Activated CD4-positive, alpha-beta T cell treated with anti-CD3 and anti-CD28 coated beads, Interleukin-2, amount 50 U/mL, for 24 hours (primary cell): ENCODE measurements around the gene ST7.
A peak's percentile ranks its signal among the peaks of the same experiment; 100 is the strongest.

Experiments
- DNase-seq, 2 donors: peaks; one replicate each; pipeline ENCODE4 v3.0.0-alpha.2; 2020; ENCODE audit warnings: low read depth in 1 of 2, low spot score in 1 of 2

The ST7 gene

DNA sequence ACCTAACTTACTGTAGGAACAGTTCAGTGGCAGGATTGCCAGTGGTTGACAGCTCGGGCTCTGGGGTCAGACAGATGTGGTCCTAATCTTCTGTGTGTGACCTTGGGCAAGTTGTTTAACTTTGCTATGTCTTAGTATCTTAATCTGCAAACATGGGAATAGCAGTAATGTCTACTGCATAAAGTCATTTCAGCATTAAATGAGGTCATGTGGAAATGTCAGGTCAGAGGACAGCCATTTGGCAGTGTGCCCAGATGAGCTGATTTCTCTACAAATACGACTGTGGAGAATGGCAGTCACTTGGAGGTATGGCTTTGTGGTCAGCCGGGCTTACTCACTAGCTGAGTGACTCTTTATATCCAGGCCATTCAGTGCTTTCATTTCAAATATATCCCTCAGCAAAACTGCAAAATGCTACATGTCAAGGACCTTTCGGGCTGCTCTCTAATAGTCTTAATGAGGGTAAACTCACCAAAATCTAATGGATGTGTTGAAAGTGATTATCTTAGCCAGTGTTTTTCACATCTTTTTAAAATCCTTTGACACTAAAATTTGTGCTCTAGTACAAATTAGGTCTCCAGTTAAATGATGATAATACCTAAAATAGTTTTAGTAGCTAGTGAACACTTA is 171.4 kb downstream of the ST7 start:
- DNase-seq, result peak; percentile 25 to 38

DNA sequence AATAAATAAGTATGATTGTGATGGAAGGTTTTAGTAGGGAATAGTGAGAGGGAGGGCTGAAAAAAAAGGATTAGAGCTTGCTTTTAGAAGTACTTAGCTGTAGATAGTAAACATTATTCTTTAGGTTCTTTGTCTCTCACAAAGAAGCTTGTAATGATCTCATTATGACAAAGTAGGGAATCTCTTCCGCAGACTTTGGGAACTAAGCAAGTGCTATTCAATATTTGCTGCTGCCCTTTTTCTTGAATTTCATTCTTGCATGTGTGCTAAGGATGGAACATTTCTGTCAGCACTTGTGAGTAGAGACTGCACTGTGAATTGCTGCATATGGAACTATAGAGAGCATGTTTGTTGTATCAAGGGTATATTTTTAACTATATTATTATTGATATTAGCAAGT is 173.4 kb downstream of the ST7 start:
- no peak for DNase-seq

DNA sequence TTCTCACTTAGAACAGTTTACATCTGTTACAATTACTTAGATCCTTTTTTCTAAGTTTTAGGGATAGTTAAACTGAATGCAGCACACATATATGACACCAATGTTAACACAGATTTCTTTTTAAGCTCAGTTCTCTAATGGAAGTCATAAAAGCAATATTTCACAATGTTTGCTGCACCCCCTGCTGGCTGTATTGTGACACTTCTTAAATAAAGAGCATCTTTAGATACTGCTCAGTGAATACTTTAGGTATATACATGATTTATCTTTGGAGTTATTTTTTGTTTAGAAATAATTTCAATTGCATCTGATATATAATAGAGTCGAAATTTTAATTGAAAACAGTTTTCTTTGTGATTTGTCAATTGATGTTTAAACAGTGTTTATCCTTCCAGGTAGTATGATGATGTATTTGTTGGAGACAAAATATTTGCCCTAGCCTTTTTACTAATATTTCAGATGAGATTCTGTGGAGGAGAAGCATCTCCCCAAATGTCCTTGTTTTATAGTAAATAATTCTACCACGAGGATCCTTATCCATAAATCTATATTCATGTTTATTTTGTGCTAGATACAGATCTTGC is 174.4 kb downstream of the ST7 start:
- peak in 1 of 2 donors; percentile 23 for DNase-seq

DNA sequence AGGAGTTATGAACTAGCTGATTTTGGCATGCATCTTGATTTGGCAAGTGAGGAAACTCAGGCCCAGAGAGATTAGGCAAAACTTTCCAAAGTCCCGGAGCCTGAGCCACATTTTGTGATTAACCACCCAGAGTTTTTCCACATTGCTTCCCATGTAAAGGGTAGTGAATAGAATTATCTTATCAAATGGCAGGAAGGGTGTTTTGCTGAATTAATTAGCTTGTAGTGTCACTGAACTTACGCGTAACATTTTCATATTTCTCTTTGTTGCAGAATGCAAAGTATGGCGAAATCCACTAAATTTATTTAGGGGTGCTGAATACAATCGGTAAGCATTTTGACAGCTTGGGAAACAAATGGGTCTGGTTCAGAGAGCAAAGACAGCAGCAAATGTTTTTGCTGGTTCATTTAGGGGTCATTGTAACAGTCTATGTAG is 176.2 kb downstream of the ST7 start:
- DNase-seq, result no peak

DNA sequence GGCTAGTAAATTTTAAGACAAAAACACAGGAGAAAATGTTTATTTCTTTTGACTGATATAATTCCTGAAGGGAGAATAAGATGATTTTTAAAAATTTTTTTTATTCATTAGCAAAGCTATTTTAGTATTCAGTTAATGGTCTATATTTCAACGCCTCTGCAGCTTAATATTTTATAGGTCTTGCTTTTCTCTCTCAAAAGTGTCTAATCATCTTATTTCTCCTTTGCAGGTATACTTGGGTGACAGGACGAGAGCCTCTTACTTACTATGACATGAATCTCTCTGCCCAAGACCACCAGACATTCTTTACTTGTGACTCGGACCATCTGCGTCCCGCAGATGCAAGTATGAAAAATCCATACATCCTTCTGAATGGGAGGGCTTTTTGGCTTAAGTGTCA is 177.0 kb downstream of the ST7 start:
- no peak for DNase-seq

DNA sequence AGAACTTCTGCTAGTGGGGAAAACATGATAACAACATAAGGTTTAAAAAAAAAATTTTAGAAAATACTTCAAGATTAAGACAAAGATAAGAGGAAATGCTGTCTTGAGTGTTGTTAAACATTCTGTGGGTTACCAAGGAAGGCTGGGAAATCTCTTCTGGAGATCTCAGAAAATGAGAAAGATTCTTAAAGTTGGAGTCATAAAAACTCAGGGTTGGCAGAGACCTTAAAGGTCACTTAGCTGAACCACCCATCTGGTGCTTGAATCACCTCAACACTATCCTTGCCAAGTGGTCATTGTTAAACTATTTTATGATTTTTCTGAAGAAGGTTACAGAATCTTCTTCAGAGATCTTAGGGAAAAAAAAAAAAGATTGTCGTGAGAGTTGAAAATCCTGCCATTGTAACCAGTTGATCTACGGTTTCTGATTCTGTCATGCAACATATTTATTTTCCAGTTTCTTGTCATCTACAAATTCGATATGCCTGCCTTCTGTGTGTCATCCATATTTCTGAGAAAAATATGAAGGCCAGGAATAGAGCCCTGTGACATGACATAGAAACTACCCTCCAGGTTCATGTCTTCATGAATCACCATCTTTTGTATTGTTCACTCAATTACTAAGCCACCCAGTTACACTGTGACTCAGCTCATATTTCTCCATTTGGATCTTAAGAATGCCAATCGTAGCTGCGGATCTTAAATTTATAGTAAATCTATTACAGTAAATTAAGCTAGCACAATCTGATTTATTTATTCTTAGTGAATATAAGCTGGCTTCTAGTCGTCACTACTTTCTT is 179.2 kb downstream of the ST7 start:
- DNase-seq, result no peak

DNA sequence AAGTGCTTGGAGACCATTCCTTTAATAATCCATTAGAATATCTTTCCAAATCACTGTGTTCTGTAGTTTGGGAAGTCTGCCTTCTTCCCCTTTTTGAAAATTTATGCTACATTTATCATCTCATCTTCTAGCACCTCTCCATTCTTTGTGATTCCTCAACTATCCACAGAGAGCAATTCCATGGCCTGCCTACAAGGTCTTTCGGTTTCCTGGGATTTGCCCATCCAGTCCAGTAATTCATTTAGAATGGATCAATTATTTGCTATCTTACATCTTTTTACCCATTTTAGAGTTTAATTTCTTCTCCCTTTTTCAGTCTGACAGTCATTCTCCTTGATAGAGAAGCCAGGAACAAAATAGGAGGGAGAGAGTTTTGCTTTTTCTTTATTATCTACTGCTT is 179.8 kb downstream of the ST7 start:
- DNase-seq, result no peak

DNA sequence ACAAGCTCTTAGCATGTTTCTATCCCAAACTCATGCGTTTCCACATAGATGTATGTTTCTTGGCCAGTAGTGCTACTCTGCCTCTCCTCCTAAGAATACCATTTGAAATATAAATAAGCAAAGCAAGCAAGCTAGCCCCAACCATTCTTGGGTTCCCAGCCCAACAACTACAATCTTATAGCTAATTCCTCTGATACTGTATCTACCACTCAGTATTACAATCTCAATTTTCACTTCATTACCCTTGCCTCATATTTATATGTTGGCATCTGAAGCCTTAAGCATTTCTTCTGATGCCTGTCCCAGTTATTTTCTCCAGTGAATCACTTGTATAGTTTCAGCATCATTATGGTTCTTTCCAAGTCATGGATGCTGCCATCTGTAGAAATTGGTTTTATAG is 181.1 kb downstream of the ST7 start:
- no peak for DNase-seq

DNA sequence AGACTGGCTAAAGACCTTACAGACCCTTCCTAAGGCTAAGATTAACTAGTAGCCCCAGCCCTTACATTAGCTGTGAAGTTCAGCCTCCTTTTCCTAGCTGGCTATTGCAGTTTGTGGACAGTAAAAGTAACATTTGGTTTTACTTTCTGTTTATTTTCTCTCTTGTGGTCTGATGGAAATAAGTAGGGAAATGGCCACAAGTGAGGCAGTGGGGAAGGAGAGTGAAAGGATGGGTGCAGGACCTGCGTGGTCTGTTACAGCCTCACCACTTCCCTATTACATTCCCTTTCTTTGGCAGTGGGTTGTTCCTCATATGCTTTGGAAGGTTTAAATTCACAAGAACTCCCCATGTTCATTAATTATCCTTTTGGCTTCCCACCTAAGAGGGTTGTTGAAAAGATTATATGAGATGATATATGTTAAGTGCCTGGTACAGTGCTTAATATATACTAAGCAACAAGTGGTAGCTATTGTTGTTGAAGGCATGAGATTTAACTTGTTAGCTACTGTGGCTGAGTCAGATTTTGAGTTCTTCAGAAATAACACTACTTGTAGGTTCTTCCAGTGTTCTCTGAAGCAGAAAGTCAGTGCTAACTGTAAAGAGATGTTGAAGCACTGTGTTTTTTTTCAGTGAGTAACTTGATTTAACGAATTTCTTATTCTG is 181.7 kb downstream of the ST7 start:
- DNase-seq, result no peak

DNA sequence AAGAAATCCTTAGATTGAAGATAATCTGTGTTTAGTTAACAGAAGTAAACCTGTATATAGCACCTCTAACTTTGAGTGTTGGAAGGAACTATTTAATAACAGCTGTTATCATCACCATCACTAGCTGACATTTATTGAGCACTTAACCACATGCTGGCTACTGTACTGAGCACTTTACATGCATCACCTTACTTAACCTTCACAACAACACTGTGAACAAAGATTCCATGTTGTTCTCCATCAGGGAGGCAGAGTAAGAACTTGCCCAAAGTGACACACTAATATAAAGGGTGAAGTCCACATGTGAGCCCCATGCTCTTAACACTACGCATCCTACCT is 182.2 kb downstream of the ST7 start:
- DNase-seq, result no peak

DNA sequence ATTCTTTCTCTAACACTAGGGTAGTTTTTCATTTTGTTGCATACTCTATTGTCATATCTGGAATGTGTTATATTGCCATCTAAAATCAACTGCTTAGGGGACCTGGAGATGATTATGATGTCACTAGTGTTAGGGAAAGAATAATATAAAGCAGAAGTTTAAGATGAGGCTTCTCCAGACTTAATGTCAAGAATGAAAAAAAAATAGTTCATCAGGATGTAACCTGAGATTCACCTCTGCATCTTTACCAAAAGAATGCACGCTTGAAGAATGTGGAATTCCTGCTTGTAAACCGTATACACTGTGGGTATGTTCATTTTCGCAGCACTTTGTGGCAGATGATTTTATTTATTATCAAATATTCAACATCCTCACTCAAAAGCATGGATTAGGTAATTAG is 184.6 kb downstream of the ST7 start:
- DNase-seq, result no peak

DNA sequence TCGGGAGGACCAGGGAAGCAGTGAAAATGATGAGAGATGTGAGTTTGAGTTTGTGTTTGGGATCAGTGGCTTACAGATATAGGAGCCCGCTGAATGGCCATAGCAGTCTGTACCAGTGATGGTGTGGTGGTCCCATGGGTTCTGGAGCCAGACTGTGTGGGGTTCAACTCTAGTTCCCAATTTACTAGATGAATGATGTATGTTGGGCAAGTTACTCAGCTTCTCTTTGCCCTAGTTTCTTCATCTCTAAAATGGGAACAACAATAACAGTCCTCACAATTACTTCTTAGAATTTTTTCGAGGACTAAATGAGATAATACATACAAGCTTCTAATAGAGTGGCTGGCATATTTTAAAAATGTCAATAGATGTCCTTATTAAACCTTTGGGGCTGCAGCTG is 185.2 kb downstream of the ST7 start:
- DNase-seq, result no peak

DNA sequence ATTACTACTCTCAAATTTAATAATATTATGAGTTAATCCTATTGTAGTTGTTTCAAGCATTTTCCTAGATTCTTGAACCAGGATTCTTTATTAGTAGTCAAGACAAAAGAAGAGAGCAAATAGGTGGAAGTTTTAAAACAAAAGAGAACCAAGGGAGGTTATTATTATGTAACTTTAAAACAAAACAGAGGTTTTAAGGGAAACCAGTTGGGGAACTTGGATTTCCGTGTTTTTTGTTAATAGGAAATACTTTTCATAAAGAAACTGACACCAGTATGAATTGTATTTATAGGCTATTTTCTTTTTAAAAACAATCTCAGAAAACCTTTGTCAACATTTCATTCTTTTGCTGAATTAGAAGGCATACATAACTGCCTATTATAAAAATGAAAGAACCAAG is 185.7 kb downstream of the ST7 start:
- no peak for DNase-seq

DNA sequence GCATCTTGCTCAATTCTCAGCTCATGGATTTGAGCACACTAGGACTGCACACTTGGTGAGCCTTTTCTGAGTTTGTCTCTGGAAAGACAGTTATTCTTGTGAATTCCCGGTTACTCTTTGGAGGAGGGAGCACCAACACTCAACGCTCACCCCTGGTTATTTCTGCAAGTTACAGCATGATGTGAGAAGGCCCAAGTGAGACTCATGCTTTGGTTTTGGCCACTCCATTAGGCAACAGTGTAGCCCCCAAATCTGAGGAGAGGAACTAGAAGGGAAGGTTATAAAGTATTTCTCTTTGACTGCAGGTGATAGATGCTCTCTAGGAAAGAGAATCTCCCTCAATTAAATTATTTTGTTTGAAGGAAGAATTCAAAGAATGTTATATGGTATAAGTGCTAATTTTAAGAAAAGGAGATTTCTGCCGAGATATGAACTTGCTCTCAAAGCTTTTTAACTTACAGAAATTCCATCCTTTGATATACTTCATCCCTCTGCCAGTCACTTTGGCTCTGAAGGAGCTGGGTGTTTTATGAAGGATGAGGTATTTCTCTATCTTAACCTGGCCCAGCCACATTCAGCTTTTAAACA is 186.2 kb downstream of the ST7 start:
- no peak for DNase-seq

DNA sequence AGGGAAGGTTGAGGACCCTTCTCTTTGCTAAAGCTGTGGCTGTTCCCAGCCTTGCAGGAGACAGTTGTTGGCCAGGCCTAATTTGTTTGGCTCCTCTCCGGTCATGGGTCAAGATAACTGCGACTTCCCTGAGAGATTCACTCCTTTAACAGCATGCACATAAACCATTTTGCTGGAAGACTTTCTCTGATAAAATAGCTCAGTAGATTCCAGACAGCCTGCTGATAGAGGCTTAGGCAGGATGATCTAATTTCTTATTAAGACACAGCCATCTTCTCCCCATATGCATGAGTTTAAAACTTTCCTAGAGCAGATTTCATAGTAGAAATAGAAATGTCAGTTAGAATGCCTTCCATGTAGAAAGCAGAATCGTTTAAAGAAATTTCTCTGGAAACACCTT is 187.6 kb downstream of the ST7 start:
- DNase-seq, result no peak

DNA sequence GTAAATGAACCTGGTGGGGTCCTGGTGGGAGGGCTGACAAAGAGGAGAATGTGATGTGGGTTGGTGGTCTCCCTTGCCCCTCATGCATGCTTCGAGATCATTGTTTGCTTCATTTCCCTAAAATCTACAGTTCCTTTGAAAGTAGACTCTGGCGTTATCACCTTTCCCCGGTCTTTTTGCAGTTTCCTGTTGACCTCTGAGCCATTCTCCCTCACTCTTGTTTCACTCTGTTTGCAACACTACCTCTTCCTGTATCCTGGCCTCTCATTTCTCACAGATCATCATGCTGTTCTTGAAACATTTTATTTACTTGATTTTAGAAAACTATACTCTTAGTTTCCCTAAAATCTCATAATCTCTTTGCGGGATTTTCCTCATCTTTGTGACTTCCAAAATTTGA is 189.8 kb downstream of the ST7 start:
- DNase-seq, result no peak

DNA sequence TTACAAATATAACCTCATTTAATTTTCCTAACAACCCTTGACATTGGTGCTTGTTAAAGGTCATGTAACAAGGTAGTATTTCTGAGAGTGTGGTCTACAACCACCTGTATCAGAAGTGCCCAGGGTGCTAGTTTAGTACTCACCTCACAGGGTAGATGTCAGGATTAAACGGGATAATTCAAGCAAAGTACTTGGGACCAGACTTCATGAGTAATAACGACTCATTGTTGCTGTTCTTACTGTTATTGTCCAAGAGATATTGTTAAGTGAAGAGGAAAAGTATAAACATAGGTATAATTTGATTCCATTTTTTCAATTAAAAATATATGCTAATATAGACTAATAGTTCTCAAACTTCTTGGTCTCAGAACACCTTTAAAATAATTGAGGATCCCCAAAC is 190.3 kb downstream of the ST7 start:
- no peak for DNase-seq

DNA sequence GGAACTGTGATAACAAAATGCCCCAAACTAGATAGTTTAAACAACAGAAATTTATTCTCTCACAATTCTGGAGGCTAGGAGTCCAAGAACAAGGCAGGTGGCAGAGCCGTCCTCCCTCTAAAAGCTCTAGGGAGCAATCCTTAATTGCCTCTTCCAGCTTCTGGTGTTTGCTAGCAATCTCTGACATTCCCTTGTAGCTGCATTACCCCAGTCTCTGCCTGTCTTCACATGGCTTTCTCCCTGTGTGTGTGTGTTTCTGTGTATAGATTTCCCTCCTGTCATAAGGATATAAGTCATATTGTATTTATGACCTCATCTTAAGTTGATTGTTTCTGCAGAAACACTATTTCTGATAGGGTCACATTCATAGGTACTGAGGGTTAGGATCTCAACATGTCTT is 192.0 kb downstream of the ST7 start:
- no peak for DNase-seq

DNA sequence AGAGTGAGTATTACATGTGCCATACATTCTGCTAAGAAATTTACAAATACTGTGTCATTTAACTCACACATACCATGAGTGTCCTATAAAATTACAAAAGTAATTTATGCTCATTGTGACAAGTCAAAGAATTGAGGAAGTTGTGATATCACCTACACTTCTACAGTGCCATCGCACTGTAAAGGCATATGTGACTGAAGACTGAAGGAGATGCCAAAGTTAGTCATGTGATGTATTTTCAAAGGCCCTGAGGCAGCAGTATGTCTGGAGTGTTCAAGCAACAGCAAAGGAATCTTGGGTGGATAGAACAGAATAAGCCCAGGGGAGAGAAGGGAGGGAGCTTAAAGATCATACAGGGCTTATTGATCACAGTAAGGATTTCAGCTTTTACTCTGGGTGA is 192.8 kb downstream of the ST7 start:
- DNase-seq, result no peak

DNA sequence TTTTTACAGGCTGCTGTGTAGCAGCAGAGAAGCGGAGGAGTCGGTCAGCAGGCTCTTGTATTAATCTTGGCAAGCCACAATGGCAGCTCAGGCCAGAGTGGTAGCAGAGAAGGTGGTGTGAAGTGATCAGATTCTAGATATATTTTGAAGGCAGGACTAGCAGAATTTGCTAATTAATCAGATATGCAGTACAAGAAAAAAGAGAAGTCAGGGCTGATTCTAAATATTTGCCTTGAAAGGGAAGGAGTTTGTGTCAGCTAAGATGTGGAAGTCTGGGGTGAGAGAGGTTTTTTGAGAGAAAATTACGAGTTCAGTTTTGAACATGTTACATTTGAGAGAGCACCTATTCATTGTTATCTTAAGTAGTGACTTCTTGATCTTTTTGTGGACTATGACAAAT is 193.2 kb downstream of the ST7 start:
- DNase-seq, result no peak

DNA sequence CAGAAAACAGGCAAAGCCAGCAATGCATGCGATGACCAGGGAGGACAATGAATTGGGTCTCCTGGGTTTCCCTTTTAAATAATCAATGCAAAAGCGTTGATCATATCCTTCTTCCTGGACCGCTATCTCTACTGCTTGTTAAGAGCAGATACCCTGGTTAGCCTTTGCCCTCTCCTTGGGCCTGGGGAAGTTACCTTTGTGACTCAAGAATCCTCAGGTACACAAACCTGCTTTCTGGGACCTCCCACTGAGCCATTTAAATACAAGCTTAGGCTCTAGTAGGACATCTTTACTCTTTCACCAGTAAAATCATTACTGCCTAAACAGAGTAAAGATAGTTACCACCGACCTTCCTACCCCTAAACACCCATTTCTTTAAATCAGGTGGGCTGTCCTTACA is 195.7 kb downstream of the ST7 start:
- no peak for DNase-seq

DNA sequence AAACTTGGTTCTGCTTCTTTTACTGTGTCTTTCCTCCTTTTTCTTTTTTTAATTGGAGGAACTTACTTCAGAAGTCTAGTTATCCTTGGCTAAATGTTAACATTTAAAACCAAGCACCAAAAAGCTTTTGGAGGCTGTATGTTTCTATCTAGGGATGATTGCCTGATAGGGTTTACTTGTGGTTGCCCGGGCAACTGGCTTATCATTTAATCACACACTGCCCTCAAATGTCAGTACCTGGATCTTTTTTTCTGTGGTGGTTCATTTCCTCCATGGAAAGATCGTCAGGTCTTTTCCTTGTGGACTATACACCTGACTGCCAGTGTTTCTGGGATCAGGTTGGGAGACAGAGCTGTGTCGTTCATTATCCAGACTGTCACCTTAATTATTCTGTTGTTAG is 196.4 kb downstream of the ST7 start:
- no peak for DNase-seq
